Activated T-helper 9 cell treated with anti-CD3 and anti-CD28 coated beads, Interleukin-2, amount 50 U/mL, for 16 hours (primary cell): ENCODE data around the gene SLC16A5.
"Not testable (repeated sequence)": the region's sequence is repeated elsewhere in the genome, so short reads cannot be mapped to it uniquely, and the experiment has no call there.

Experiments
- DNase-seq: peaks from one replicate; pipeline ENCODE4 v3.0.0-alpha.2; 2020; ENCODE audit warnings: low read depth

SLC16A5 gene

GRCh38 chr17:75064460-75064859 is 23.3 kb upstream of the SLC16A5 start:
- no peak for DNase-seq

GRCh38 chr17:75064867-75065561 is 22.7 kb upstream of the SLC16A5 start:
- DNase-seq = no peak

- no peak for DNase-seq
These were observed 22.1 kb upstream of the SLC16A5 start for GRCh38 chr17:75065562-75066151.

- DNase-seq = no peak
These were observed 19.9 kb upstream of the SLC16A5 start for GRCh38 chr17:75067856-75068255.

GRCh38 chr17:75068750-75069149 is 19.0 kb upstream of the SLC16A5 start:
- DNase-seq = no peak

- DNase-seq = no peak
These were observed 18.0 kb upstream of the SLC16A5 start for GRCh38 chr17:75069783-75070182.

GRCh38 chr17:75071478-75072271 is 16.1 kb upstream of the SLC16A5 start:
- not testable (repeated sequence) for DNase-seq

- not testable (repeated sequence) for DNase-seq
These were observed 14.8 kb upstream of the SLC16A5 start for GRCh38 chr17:75072909-75073308.

GRCh38 chr17:75073618-75074047 is 14.1 kb upstream of the SLC16A5 start:
- DNase-seq = no peak

- no peak for DNase-seq
These were observed 13.2 kb upstream of the SLC16A5 start for GRCh38 chr17:75074532-75074931.

GRCh38 chr17:75075597-75076336 is 12.0 kb upstream of the SLC16A5 start:
- DNase-seq = no peak

GRCh38 chr17:75077072-75077495 is 10.7 kb upstream of the SLC16A5 start:
- DNase-seq = no peak

GRCh38 chr17:75077496-75078283 is 10.1 kb upstream of the SLC16A5 start:
- DNase-seq = peak; percentile 37

- no peak for DNase-seq
These were observed 9.3 kb upstream of the SLC16A5 start for GRCh38 chr17:75078284-75079022.

- DNase-seq = no peak
These were observed 8.8 kb upstream of the SLC16A5 start for GRCh38 chr17:75079023-75079373.

GRCh38 chr17:75081611-75082540 is 5.9 kb upstream of the SLC16A5 start:
- no peak for DNase-seq

GRCh38 chr17:75082683-75083082 is 5.1 kb upstream of the SLC16A5 start:
- no peak for DNase-seq

GRCh38 chr17:75084039-75084660 is 3.6 kb upstream of the SLC16A5 start:
- DNase-seq = no peak

- no peak for DNase-seq
These were observed 1.1 kb upstream of the SLC16A5 start for GRCh38 chr17:75086496-75087181.
